K562 (cell line): ENCODE results near the gene PPP1R14D. TPM values are rescaled to one million over a fixed set of nuclear protein-coding genes. Genes with fewer than 3 reads are reported as not detected.

ENCODE experiments used
- CHD7 ChIP-seq: fragments of 200-600 bp; sonication (generic); IDR thresholded peaks from one replicate; pipeline ENCODE4 v1.6.1; 2012; ENCODE audit warnings: mild to moderate bottlenecking, low read depth, low read length, inconsistent platforms
- DPF2 ChIP-seq: fragments of 450-650 bp; IDR thresholded peaks from 2 replicates; pipeline ENCODE4 v1.6.1; 2016
- EP300 ChIP-seq: IDR thresholded peaks from 2 replicates; pipeline ENCODE4 v1.6.1; 2012; ENCODE audit warnings: low read length, improper control_type of control experiment
- HDAC2 ChIP-seq: fragments of 450-650 bp; IDR thresholded peaks from 2 replicates; pipeline ENCODE4 v1.6.1; 2016; ENCODE audit warnings: mild to moderate bottlenecking
- KAT2B ChIP-seq: IDR thresholded peaks from one replicate; pipeline ENCODE4 v1.6.1; 2012; ENCODE audit warnings: low read depth, mild to moderate bottlenecking, control low read depth, inconsistent platforms, low read length, moderate library complexity
- POLR2H ChIP-seq: IDR thresholded peaks from 2 replicates; pipeline ENCODE4 v1.6.1; 2016; ENCODE audit warnings: missing genetic modification characterization, low read depth, mild to moderate bottlenecking, control low read depth, missing compliant biosample characterization, moderate library complexity
- SRSF1 ChIP-seq: fragments of 200-400 bp; formaldehyde crosslinking; IDR thresholded peaks from 2 replicates; pipeline ENCODE4 v1.6.1; 2017; ENCODE audit warnings: mild to moderate bottlenecking, low read depth, low read length, moderate library complexity
- ZFP1 ChIP-seq: fragments of 450-650 bp; formaldehyde crosslinking; IDR thresholded peaks from 2 replicates; pipeline ENCODE4 v1.4.0; 2020; ENCODE audit warnings: mild to moderate bottlenecking, mixed read lengths
- ZNF639 ChIP-seq, 2 experiments: fragments of 200-800 bp in 1 of 2; sonication (Bioruptor generic) in 1 of 2; sonication (generic) in 1 of 2; formaldehyde crosslinking in 1 of 2; IDR thresholded peaks in 1 of 2; conservative IDR thresholded peaks in 1 of 2; 2 replicates each; pipeline versions ENCODE4 v1.5.0 to v1.6.1; 2016 to 2020; ENCODE audit warnings: missing compliant biosample characterization in 1 of 2, missing genetic modification characterization in 1 of 2, missing genetic modification reagents in 1 of 2
- polyA plus RNA-seq, 8 experiments: library from polyadenylated mRNA; depleted of rRNA in 4 of 8; stranded (reverse) in 5 of 8; unstranded in 3 of 8; fragments of >200 nt; fragmentation: Nextera tagmentation in 2 of 8; fragmentation: Illumina TruSeq in 1 of 8; extraction: Ambion mirVana in 2 of 8; extraction: Trizol in 1 of 8; gene quantifications; 2 replicates each; pipeline versions ENCODE4 v1.2.1 to v1.2.3, GENCODE V29; 2011 to 2014; ENCODE audit warnings: inconsistent platforms in 1 of 8, missing spikeins in 1 of 8
- total RNA-seq, 7 experiments: library from RNA; depleted of rRNA in 6 of 7; stranded (reverse); fragments of >200 nt in 6 of 7; fragmentation: Illumina TruSeq in 2 of 7; extraction: Trizol in 2 of 7; gene quantifications; 2 replicates each; pipeline versions ENCODE4 v1.2.1 to v1.2.3, GENCODE V29; 2011 to 2021; ENCODE audit warnings: low replicate concordance in 1 of 7
- TF ChIP-seq, protein P1 (sequence below): sonication (generic); formaldehyde crosslinking; IDR thresholded peaks from 2 replicates; pipeline ENCODE4 v1.8.1; 2023; ENCODE audit warnings: mild to moderate bottlenecking, missing genetic modification reagents

Gene PPP1R14D
- total and polyA plus RNA-seq, 9 of the 15 experiments (the other 6 are each of a cell fraction or from before 2014, with no cell fraction given): 0.11 to 0.18 TPM; not detected in 7

DNA sequence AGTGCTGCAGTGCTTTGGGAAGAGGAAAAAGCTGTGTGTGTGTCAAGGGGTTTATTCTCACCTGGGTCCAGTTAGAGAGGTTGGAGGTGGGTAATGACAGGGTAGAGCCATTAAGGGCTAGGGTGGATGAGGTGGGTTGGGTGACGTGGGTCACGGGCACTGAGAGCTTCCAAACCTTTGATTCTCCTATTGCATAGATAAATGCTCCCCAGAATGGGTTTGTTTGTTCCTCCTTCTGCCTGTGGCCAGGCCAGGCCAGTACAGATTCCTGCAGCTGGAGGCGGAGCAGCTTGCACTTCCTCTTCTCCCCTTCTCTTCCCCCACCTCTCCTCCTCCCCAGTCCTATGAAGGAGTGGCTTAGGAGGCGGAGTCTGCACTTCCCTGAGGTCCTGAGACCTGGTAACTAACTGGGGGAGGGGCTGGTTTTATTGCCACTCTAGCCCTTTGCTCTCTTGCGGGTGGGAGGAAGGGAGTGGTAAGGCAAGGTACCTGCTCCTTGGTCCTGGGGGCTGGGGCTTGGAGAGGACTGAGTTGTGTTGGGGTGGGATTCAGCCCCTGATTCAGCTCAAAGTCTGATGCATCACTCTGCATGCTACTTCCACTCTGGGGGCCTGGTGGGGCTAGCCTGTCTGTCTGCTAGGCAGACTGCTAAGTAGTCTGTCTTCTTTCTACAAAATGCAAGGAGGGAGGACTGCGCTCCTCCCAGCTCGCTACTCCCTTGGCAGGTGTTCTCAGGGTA lies 18.9 kb upstream of the PPP1R14D start (continued):
- TF ChIP-seq CHD7: no peak
- TF ChIP-seq, protein P1, sequence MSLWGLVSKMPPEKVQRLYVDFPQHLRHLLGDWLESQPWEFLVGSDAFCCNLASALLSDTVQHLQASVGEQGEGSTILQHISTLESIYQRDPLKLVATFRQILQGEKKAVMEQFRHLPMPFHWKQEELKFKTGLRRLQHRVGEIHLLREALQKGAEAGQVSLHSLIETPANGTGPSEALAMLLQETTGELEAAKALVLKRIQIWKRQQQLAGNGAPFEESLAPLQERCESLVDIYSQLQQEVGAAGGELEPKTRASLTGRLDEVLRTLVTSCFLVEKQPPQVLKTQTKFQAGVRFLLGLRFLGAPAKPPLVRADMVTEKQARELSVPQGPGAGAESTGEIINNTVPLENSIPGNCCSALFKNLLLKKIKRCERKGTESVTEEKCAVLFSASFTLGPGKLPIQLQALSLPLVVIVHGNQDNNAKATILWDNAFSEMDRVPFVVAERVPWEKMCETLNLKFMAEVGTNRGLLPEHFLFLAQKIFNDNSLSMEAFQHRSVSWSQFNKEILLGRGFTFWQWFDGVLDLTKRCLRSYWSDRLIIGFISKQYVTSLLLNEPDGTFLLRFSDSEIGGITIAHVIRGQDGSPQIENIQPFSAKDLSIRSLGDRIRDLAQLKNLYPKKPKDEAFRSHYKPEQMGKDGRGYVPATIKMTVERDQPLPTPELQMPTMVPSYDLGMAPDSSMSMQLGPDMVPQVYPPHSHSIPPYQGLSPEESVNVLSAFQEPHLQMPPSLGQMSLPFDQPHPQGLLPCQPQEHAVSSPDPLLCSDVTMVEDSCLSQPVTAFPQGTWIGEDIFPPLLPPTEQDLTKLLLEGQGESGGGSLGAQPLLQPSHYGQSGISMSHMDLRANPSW (CRISPR knock-in tag): no peak
- no peak for TF ChIP-seq ZNF639 (CRISPR knock-in tag; conservative IDR thresholded peaks at IDR 0.05 in 1 of 2, IDR thresholded peaks at IDR 0.05 in 1 of 2)
- no peak for TF ChIP-seq SRSF1
- peak; percentile 47; the same call in 1 of the 2 replicates for TF ChIP-seq DPF2
- peak; percentile 44; the same call in 1 of the 2 replicates for TF ChIP-seq EP300
- TF ChIP-seq ZFP1 (CRISPR knock-in tag): no peak
- TF ChIP-seq POLR2H (tag): no peak
- peak; percentile 37; the same call in 1 of the 2 replicates for TF ChIP-seq HDAC2
- TF ChIP-seq KAT2B: no peak
